Peyer's patch (tissue), 4 donors: ENCODE data around the gene USP34. TPM values are rescaled to one million over a fixed set of nuclear protein-coding genes. Genes with fewer than 3 reads are reported as not detected.
A peak's percentile ranks its signal among the peaks of the same experiment; 100 is the strongest.
"Not testable (repeated sequence)": the region's sequence is repeated elsewhere in the genome, so short reads cannot be mapped to it uniquely, and the experiment has no call there.

Source experiments
- DNase-seq, 3 donors: peaks; one replicate each; pipeline ENCODE4 v3.0.0-alpha.2; 2017 to 2019
- H3K27ac ChIP-seq, 4 donors: fragments of 200-600 bp; sonication (generic); one replicate each; pipeline ENCODE4 v1.5.1; 2016 to 2019
- H3K27me3 ChIP-seq, 2 donors: fragments of 200-600 bp; sonication (generic); one replicate each; pipeline ENCODE4 v1.5.1; 2019
- H3K36me3 ChIP-seq, 3 donors: fragments of 200-600 bp; sonication (generic); one replicate each; pipeline ENCODE4 v1.5.1; 2016 to 2019
- H3K4me1 ChIP-seq, 4 donors: fragments of 200-600 bp; sonication (generic); one replicate each; pipeline ENCODE4 v1.5.1; 2016 to 2019
- H3K4me3 ChIP-seq, 4 donors: fragments of 200-600 bp; sonication (generic); 1 replicate in 3 of 4; 2 replicates in 1 of 4; pipeline ENCODE4 v1.5.1; 2016 to 2019; ENCODE audit warnings: mild to moderate bottlenecking in 1 of 4
- H3K9me3 ChIP-seq, 4 donors: fragments of 200-600 bp; sonication (generic); one replicate each; pipeline ENCODE4 v1.5.1; 2016 to 2019; ENCODE audit warnings: mild to moderate bottlenecking in 1 of 4
- POLR2A ChIP-seq, 2 donors: fragments of 450-650 bp; IDR thresholded peaks; one replicate each; pipeline ENCODE4 v1.5.1; 2017; ENCODE audit warnings: antibody characterized with exemption in 2 of 2, mild to moderate bottlenecking in 2 of 2, moderate library complexity in 2 of 2
- total RNA-seq, 4 donors: library from RNA; depleted of rRNA; stranded (reverse); fragments of >200 nt; gene quantifications; one replicate each; pipeline ENCODE4 v1.1.0, GENCODE V29; 2016
- TF ChIP-seq, protein P1 (sequence below), 6 experiments: fragments of 450-650 bp in 4 of 6; fragments of 200-600 bp in 2 of 6; sonication (generic) in 1 of 6; IDR thresholded peaks; one replicate each; pipeline ENCODE4 v1.5.1; 2017 to 2019; ENCODE audit warnings: antibody characterized with exemption in 6 of 6, mild to moderate bottlenecking in 3 of 6, moderate library complexity in 1 of 6

USP34 gene
- total RNA-seq, 4 donors from 2014 or later = 148 to 201 (median 172) TPM

DNA sequence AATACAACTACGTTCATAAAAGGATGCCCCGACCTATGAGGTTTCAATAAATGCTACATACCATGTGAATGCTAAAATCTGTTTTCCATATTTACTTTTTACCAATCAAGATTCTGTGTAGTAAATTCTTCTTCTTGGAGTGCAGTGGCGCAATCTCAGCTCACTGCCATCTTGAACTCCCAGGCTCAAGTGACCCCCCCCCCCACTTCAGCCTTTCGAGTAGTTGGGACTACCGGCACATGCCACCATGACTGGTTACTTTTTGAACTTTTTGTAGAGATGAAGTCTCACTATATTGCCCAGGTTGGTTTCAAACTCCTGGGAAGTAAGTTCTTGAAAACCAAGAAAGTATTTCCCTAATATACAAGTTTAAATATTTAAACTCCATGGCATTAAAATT, 14.4 kb upstream of the USP34 start:
- Histone ChIP-seq H3K36me3 (peaks cover 0 to 97% (median 3%) of the 10 kb centered on the region in 3 donors), H3K4me1 (no peaks in the 10 kb centered on the region), H3K27ac (no peak overlapping the region), H3K27me3 (no peaks in the 10 kb centered on the region), H3K9me3 (no peaks in the 10 kb centered on the region), H3K4me3 (no peak overlapping the region)
- TF ChIP-seq POLR2A (IDR thresholded peaks at IDR 0.05) = no peak
- TF ChIP-seq, protein P1, sequence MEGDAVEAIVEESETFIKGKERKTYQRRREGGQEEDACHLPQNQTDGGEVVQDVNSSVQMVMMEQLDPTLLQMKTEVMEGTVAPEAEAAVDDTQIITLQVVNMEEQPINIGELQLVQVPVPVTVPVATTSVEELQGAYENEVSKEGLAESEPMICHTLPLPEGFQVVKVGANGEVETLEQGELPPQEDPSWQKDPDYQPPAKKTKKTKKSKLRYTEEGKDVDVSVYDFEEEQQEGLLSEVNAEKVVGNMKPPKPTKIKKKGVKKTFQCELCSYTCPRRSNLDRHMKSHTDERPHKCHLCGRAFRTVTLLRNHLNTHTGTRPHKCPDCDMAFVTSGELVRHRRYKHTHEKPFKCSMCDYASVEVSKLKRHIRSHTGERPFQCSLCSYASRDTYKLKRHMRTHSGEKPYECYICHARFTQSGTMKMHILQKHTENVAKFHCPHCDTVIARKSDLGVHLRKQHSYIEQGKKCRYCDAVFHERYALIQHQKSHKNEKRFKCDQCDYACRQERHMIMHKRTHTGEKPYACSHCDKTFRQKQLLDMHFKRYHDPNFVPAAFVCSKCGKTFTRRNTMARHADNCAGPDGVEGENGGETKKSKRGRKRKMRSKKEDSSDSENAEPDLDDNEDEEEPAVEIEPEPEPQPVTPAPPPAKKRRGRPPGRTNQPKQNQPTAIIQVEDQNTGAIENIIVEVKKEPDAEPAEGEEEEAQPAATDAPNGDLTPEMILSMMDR (IDR thresholded peaks at IDR 0.05) = no peak
- no peak for DNase-seq

DNA sequence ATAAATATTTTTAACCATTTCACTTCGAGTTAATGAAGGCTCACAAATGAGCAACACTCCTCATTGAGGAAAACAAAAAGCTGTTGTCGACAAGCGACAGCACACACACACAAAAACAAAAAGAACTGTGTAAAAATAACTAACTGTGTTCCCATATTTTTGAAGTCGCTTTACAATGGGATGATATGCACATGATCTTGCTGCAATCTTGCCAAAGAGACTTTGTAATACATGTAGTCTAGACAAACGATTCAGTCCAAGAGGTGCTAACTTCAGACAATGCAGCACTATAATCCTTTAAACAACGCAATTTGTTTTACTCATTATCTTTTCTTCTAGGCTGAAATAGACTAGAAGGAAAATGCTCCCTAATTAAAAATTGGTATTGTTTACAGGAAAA, 7.2 kb upstream of the USP34 start:
- Histone ChIP-seq H3K4me1 (no peaks in the 10 kb centered on the region), H3K4me3 (no peak overlapping the region), H3K36me3 (peaks cover 0 to 60% (median 0%) of the 10 kb centered on the region in 3 donors), H3K9me3 (no peaks in the 10 kb centered on the region), H3K27me3 (no peaks in the 10 kb centered on the region), H3K27ac (no peak overlapping the region)
- TF ChIP-seq, protein P1 (IDR thresholded peaks at IDR 0.05) = no peak
- no peak for TF ChIP-seq POLR2A (IDR thresholded peaks at IDR 0.05)
- DNase-seq = no peak

DNA sequence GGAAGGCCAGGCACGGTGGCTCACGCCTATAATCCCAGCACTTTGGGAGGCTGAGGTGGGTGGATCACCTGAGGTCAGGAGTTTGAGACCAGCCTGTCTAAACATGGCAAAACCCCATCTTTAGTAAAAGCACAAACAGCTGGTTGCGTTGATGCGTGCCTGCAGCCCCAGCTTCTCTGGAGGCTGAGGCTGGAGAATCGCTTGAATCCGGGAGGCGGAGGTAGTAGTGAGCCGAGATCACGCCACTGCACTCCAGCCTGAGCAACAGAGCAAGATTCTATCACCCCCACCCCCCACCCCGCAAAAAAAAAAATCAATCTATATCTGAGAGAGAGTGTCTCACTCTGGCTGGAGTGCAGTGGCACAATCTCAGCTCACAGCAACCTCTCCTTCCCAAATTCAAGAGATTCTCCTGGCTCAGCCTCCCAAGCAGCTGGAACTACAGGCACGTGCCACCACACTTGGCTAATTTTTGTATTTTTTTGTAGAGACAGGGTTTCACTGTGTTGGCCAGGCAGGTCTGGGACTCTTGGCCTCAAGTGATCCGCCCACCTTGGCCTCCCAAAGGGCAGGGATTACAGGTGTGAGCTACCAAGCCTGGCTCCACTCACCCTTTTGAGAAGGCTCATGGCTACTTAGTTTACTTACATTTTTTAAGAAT, 6.2 kb upstream of the USP34 start:
- H3K36me3 ChIP-seq = peaks cover 0 to 49% (median 0%) of the 10 kb centered on the region in 3 donors
- not testable (repeated sequence) for H3K4me1 ChIP-seq, H3K27me3 ChIP-seq, H3K27ac ChIP-seq, H3K9me3 ChIP-seq, H3K4me3 ChIP-seq, DNase-seq

DNA sequence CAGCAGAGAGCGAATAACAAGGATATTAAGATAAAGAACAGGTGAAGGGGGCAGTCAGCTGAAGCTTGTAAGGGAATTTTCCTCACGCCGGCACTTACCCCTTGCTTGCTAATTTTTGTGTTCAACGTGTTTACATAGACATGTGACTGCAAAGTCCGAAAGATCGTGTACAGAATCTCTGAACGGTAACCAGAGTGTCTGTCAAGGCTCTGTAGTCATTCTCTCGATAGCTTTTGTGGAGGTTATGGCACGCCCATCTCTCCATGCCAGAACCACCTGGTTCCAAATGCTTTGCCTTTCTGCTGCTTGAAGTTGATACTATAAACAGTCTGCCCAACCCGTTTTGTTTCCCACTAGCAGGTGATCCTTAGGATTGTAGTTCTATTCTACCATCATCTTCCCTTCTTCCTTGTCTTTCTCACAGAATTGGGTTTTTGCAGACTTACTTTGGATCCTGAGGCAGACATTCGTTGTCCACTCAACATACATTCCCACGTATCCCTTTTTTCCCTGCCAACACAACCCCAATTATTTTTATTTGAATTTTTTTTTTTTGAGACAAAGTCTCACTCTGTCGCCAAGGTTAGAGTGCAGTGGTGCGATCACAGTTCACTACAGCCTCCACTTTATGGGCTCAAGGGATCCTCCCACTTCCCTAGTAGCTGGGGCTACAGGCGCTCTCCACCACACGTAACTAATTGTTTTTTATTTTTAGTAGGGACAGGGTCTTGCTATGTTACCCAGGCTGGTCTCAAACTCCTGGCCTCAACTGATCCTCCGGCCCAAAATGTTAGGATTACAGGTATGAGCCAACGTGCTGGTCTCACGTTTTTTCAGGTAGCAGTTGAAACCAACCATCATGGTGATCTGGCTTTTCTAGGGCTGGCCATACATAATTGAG, 1.3 kb upstream of the USP34 start:
- Histone ChIP-seq H3K4me1 (peaks cover 0 to 22% (median 3%) of the 10 kb centered on the region in 4 donors), H3K9me3 (no peaks in the 10 kb centered on the region), H3K36me3 (peaks cover 0 to 5% (median 0%) of the 10 kb centered on the region in 3 donors), H3K27ac (peak overlapping the region; percentile 93 to 100 (median 98)), H3K4me3 (peak overlapping the region; percentile 60 to 95 (median 82)), H3K27me3 (no peaks in the 10 kb centered on the region)
- DNase-seq = no peak
- TF ChIP-seq, protein P1 (IDR thresholded peaks at IDR 0.05) = no peak
- TF ChIP-seq POLR2A (IDR thresholded peaks at IDR 0.05) = no peak

DNA sequence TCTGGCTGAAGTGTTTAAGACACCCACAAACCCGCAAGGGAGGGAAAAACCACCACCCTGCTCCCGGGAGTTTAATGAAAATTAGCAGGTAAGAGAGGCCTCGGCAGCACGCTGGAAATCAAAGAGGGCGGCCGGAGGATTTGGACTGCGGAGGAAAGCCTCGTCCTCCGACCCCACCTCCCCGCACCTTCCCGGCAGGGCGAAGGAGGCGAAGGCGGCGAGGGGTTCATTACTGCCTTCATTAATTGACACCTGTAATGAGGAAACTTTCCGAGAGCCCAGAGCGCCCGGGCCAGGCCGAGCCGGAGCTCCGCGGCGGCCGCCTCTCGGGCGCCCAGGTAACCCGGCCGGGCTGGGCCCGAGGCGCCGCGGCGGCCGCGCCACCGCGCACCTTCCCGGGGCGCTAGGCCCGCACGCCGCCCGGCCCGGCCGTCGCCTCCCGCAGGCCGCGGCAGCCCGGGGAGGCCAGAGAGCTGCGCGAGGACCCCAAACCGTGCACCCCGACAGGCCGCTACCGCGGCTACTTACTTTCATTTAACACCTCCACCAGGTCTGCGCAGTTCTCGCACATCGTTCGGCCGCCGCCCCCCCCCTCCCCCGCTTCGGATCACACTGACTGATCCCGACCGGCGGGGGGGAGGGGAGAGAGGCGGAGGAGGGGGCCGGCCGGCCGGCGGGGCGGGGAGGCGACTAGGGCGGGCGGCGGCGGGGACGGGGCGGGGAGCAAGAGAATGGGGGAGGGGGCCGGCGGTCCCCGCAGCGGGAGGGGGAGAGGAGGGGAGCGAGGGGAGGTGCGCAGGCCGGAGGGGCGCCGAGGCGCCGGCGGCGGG, 550 bp downstream of the USP34 start:
- Histone ChIP-seq H3K27ac (peak overlapping the region; percentile 93 to 100 (median 98)), H3K4me3 (peak overlapping the region; percentile 60 to 95 (median 82)), H3K36me3 (peaks cover 0 to 4% (median 0%) of the 10 kb centered on the region in 3 donors), H3K9me3 (no peaks in the 10 kb centered on the region), H3K4me1 (peaks cover 0 to 33% (median 3%) of the 10 kb centered on the region in 4 donors), H3K27me3 (no peaks in the 10 kb centered on the region)
- DNase-seq = peak; percentile 86 to 94 (median 93)
- peak; percentile 24 to 53 for TF ChIP-seq POLR2A (IDR thresholded peaks at IDR 0.05)
- TF ChIP-seq, protein P1 (IDR thresholded peaks at IDR 0.05) = no peak
